GM04504 (cell line): ENCODE measurements around the gene SLMAP.
A peak's percentile ranks its signal among the peaks of the same experiment; 100 is the strongest.
"Not testable (repeated sequence)": the region's sequence is repeated elsewhere in the genome, so short reads cannot be mapped to it uniquely, and the experiment has no call there.

Experiments used
- DNase-seq: peaks from one replicate; pipeline ENCODE4 v3.0.0-alpha.2; 2012; ENCODE audit warnings: low read depth

Gene SLMAP

GRCh38 chr3:57794501-57794900 is 38.4 kb downstream of the SLMAP start:
- no peak for DNase-seq

GRCh38 chr3:57794951-57795350 is 38.8 kb downstream of the SLMAP start:
- DNase-seq = no peak

- DNase-seq = no peak
Observed at GRCh38 chr3:57796261-57796660, 40.2 kb downstream of the SLMAP start.

- no peak for DNase-seq
Observed at GRCh38 chr3:57797701-57798487, 41.8 kb downstream of the SLMAP start.

- DNase-seq = peak; percentile 80
Observed at GRCh38 chr3:57803647-57804081, 47.6 kb downstream of the SLMAP start.

- no peak for DNase-seq
Observed at GRCh38 chr3:57805266-57805665, 49.2 kb downstream of the SLMAP start.

GRCh38 chr3:57805674-57806073 is 49.6 kb downstream of the SLMAP start:
- DNase-seq = peak; percentile 35

GRCh38 chr3:57806195-57806594 is 50.1 kb downstream of the SLMAP start:
- not testable (repeated sequence) for DNase-seq

- no peak for DNase-seq
Observed at GRCh38 chr3:57808961-57809608, 53.0 kb downstream of the SLMAP start.

- DNase-seq = no peak
Observed at GRCh38 chr3:57809609-57809968, 53.5 kb downstream of the SLMAP start.

GRCh38 chr3:57810048-57810447 is 53.9 kb downstream of the SLMAP start:
- DNase-seq = no peak

- DNase-seq = no peak
Observed at GRCh38 chr3:57810471-57811137, 54.5 kb downstream of the SLMAP start.

GRCh38 chr3:57815036-57815435 is 58.9 kb downstream of the SLMAP start:
- DNase-seq = no peak

GRCh38 chr3:57816471-57817095 is 60.5 kb downstream of the SLMAP start:
- no peak for DNase-seq

- DNase-seq = no peak
Observed at GRCh38 chr3:57818772-57819171, 62.7 kb downstream of the SLMAP start.

- no peak for DNase-seq
Observed at GRCh38 chr3:57820479-57820878, 64.4 kb downstream of the SLMAP start.

- DNase-seq = no peak
Observed at GRCh38 chr3:57821765-57822164, 65.7 kb downstream of the SLMAP start.

GRCh38 chr3:57822686-57823085 is 66.6 kb downstream of the SLMAP start:
- DNase-seq = no peak

GRCh38 chr3:57825116-57825515 is 69.0 kb downstream of the SLMAP start:
- DNase-seq = no peak

- DNase-seq = no peak
Observed at GRCh38 chr3:57826245-57826951, 70.3 kb downstream of the SLMAP start.

GRCh38 chr3:57826952-57827723 is 71.0 kb downstream of the SLMAP start:
- DNase-seq = no peak
